Mesendoderm (in vitro differentiated cells): Measurements from ENCODE around the gene ARID1B.

ENCODE experiments used
- DNase-seq: peaks from one replicate; pipeline ENCODE4 v3.0.0; 2013
- H2AK5ac ChIP-seq: 2 replicates; pipeline ENCODE4 v1.6.1; 2013; ENCODE audit warnings: low read length, inconsistent platforms
- H2BK120ac ChIP-seq: 2 replicates; pipeline ENCODE4 v1.6.1; 2013; ENCODE audit warnings: low read depth, mild to moderate bottlenecking, low read length, moderate library complexity, mixed read lengths
- H2BK15ac ChIP-seq: replicated peaks from 2 replicates; pipeline ENCODE4 v1.6.1; 2013; ENCODE audit warnings: low read depth, mild to moderate bottlenecking, moderate library complexity
- H2BK5ac ChIP-seq: 2 replicates; pipeline ENCODE4 v1.6.1; 2013; ENCODE audit warnings: low read length, inconsistent platforms
- H3K18ac ChIP-seq: 2 replicates; pipeline ENCODE4 v1.6.1; 2013; ENCODE audit warnings: mild to moderate bottlenecking, low read length, mixed read lengths
- H3K23ac ChIP-seq: one replicate; pipeline ENCODE4 v1.6.1; 2013; ENCODE audit warnings: low read length
- H3K27ac ChIP-seq: 2 replicates; pipeline ENCODE4 v1.5.1; 2013; ENCODE audit warnings: low read depth, mild to moderate bottlenecking, inconsistent platforms, low read length, moderate library complexity
- H3K27me3 ChIP-seq: 2 replicates; pipeline ENCODE4 v1.6.1; 2013; ENCODE audit warnings: low read length, control low read depth, mild to moderate bottlenecking, inconsistent platforms; ENCODE audit not compliant: insufficient read depth, poor library complexity
- H3K36me3 ChIP-seq: 2 replicates; pipeline ENCODE4 v1.6.1; 2013; ENCODE audit warnings: low read length, inconsistent platforms; ENCODE audit not compliant: control insufficient read depth, insufficient read depth
- H3K4ac ChIP-seq: one replicate; pipeline ENCODE4 v1.6.1; 2013; ENCODE audit warnings: low read depth, mild to moderate bottlenecking, low read length, moderate library complexity
- H3K4me1 ChIP-seq: 2 replicates; pipeline ENCODE4 v1.6.1; 2013; ENCODE audit warnings: low read depth, low read length, inconsistent platforms; ENCODE audit not compliant: control insufficient read depth
- H3K4me2 ChIP-seq: 2 replicates; pipeline ENCODE4 v1.6.1; 2013; ENCODE audit warnings: low read length
- H3K4me3 ChIP-seq: 2 replicates; pipeline ENCODE4 v1.5.1; 2013; ENCODE audit warnings: mild to moderate bottlenecking, low read length
- H3K56ac ChIP-seq: one replicate; pipeline ENCODE4 v1.6.1; 2013; ENCODE audit warnings: low read length
- H3K79me1 ChIP-seq: 2 replicates; pipeline ENCODE4 v1.6.1; 2013; ENCODE audit warnings: low read length, inconsistent platforms
- H3K79me2 ChIP-seq: 2 replicates; pipeline ENCODE4 v1.6.1; 2013; ENCODE audit warnings: mild to moderate bottlenecking, low read length; ENCODE audit not compliant: control insufficient read depth, insufficient read depth
- H3K9ac ChIP-seq: 2 replicates; pipeline ENCODE4 v1.6.1; 2013; ENCODE audit warnings: low read length, inconsistent platforms
- H4K5ac ChIP-seq: one replicate; pipeline ENCODE4 v1.6.1; 2013; ENCODE audit warnings: low read length
- H4K8ac ChIP-seq: one replicate; pipeline ENCODE4 v1.6.1; 2013; ENCODE audit warnings: low read depth, mild to moderate bottlenecking, control low read depth, low read length, moderate library complexity
- WGBS: extraction: QIAGEN DNeasy Blood & Tissue Kit; methylation state at CpG from one replicate; pipeline ENCODE4 v1.1.7; 2013; ENCODE audit warnings: low lambda C conversion rate, missing lambda C conversion rate; ENCODE audit not compliant: insufficient coverage; ENCODE audit errors: extremely low coverage; 5-methylcytosine and 5-hydroxymethylcytosine counted together

ARID1B gene

GRCh38 chr6:157220485-157220884 is 443.3 kb downstream of the ARID1B start:
- Histone ChIP-seq H2BK5ac (no peak overlapping the region), H2BK15ac (no peak overlapping the region), H3K4me2 (no peak overlapping the region), H3K79me1 (no peaks in the 10 kb centered on the region), H2BK120ac (no peak overlapping the region), H3K4me1 (no peaks in the 10 kb centered on the region), H2AK5ac (no peak overlapping the region), H3K4me3 (no peak overlapping the region), H4K5ac (no peak overlapping the region), H3K23ac (no peak overlapping the region), H3K36me3 (no peaks in the 10 kb centered on the region), H4K8ac (no peak overlapping the region), H3K18ac (no peak overlapping the region), H3K27ac (no peak overlapping the region), H3K27me3 (no peaks in the 10 kb centered on the region), H3K56ac (no peak overlapping the region), H3K4ac (no peak overlapping the region), H3K9ac (no peak overlapping the region), H3K79me2 (no peaks in the 10 kb centered on the region)
- no CpG with 5 or more reads among the region's 1 CpG for whole genome bisulfite sequencing
- DNase-seq = no peak

GRCh38 chr6:157221049-157221816 is 444.1 kb downstream of the ARID1B start:
- Histone ChIP-seq H3K27me3 (no peaks in the 10 kb centered on the region), H3K56ac (peak overlapping the region; percentile 65), H3K4ac (no peak overlapping the region), H2AK5ac (peak overlapping the region; percentile 95), H3K36me3 (no peaks in the 10 kb centered on the region), H3K79me2 (no peaks in the 10 kb centered on the region), H2BK15ac (no peak overlapping the region), H2BK120ac (no peak overlapping the region), H3K4me3 (no peak overlapping the region), H3K9ac (peak overlapping the region; percentile 38), H3K18ac (no peak overlapping the region), H4K8ac (no peak overlapping the region), H3K4me2 (no peak overlapping the region), H3K4me1 (no peaks in the 10 kb centered on the region), H3K79me1 (no peaks in the 10 kb centered on the region), H3K23ac (peak overlapping the region; percentile 98), H3K27ac (no peak overlapping the region), H4K5ac (no peak overlapping the region), H2BK5ac (no peak overlapping the region)
- peak; percentile 79 for DNase-seq
- no CpG with 5 or more reads among the region's 41 CpGs for WGBS

GRCh38 chr6:157221817-157222175 is 444.6 kb downstream of the ARID1B start:
- H3K9ac ChIP-seq = no peak overlapping the region
- no peaks in the 10 kb centered on the region for H3K79me2 ChIP-seq
- no CpG with 5 or more reads among the region's 11 CpGs for WGBS
- no peak overlapping the region for H3K23ac ChIP-seq
- no peaks in the 10 kb centered on the region for H3K36me3 ChIP-seq
- H2BK15ac ChIP-seq = no peak overlapping the region
- H3K27me3 ChIP-seq = no peaks in the 10 kb centered on the region
- H3K4me3 ChIP-seq = no peak overlapping the region
- H4K5ac ChIP-seq = no peak overlapping the region
- no peaks in the 10 kb centered on the region for H3K4me1 ChIP-seq
- peak overlapping the region; percentile 95 for H2AK5ac ChIP-seq
- peak overlapping the region; percentile 65 for H3K56ac ChIP-seq
- no peak overlapping the region for H3K27ac ChIP-seq
- no peak overlapping the region for H3K18ac ChIP-seq
- H3K4ac ChIP-seq = no peak overlapping the region
- H3K79me1 ChIP-seq = no peaks in the 10 kb centered on the region
- DNase-seq = no peak
- H2BK5ac ChIP-seq = no peak overlapping the region
- no peak overlapping the region for H2BK120ac ChIP-seq
- H3K4me2 ChIP-seq = no peak overlapping the region
- H4K8ac ChIP-seq = no peak overlapping the region

GRCh38 chr6:157222201-157222981 is 445.2 kb downstream of the ARID1B start:
- no peak overlapping the region for H3K23ac ChIP-seq
- no peaks in the 10 kb centered on the region for H3K79me1 ChIP-seq
- H4K8ac ChIP-seq = no peak overlapping the region
- DNase-seq = no peak
- no peak overlapping the region for H3K56ac ChIP-seq
- no peak overlapping the region for H3K18ac ChIP-seq
- no peak overlapping the region for H2BK120ac ChIP-seq
- H2BK15ac ChIP-seq = no peak overlapping the region
- no peak overlapping the region for H3K9ac ChIP-seq
- no peak overlapping the region for H3K27ac ChIP-seq
- H3K4ac ChIP-seq = no peak overlapping the region
- H2BK5ac ChIP-seq = no peak overlapping the region
- no peak overlapping the region for H2AK5ac ChIP-seq
- no peaks in the 10 kb centered on the region for H3K27me3 ChIP-seq
- H4K5ac ChIP-seq = no peak overlapping the region
- no peaks in the 10 kb centered on the region for H3K79me2 ChIP-seq
- WGBS = no CpG with 5 or more reads among the region's 17 CpGs
- H3K4me2 ChIP-seq = no peak overlapping the region
- no peaks in the 10 kb centered on the region for H3K36me3 ChIP-seq
- H3K4me1 ChIP-seq = no peaks in the 10 kb centered on the region
- no peak overlapping the region for H3K4me3 ChIP-seq

- no peaks in the 10 kb centered on the region for H3K79me1 ChIP-seq
- no peaks in the 10 kb centered on the region for H3K4me1 ChIP-seq
- H2AK5ac ChIP-seq = no peak overlapping the region
- H3K4me2 ChIP-seq = no peak overlapping the region
- no peak overlapping the region for H3K27ac ChIP-seq
- no peaks in the 10 kb centered on the region for H3K79me2 ChIP-seq
- H2BK5ac ChIP-seq = no peak overlapping the region
- WGBS = no CpG with 5 or more reads among the region's 11 CpGs
- no peak for DNase-seq
- H4K5ac ChIP-seq = no peak overlapping the region
- H3K23ac ChIP-seq = no peak overlapping the region
- H4K8ac ChIP-seq = no peak overlapping the region
- no peak overlapping the region for H2BK15ac ChIP-seq
- H3K36me3 ChIP-seq = no peaks in the 10 kb centered on the region
- no peak overlapping the region for H3K4ac ChIP-seq
- H3K18ac ChIP-seq = no peak overlapping the region
- no peak overlapping the region for H3K9ac ChIP-seq
- H3K56ac ChIP-seq = no peak overlapping the region
- H3K4me3 ChIP-seq = no peak overlapping the region
- no peak overlapping the region for H2BK120ac ChIP-seq
- no peaks in the 10 kb centered on the region for H3K27me3 ChIP-seq
These were observed 445.8 kb downstream of the ARID1B start for GRCh38 chr6:157223021-157223430.
